HEK293 (cell line): ENCODE measurements around the gene SLC66A1.

Source experiments
- CTCF ChIA-PET: fragments of 350-600 bp; formaldehyde crosslinking; extraction: SDS; loops from one replicate; lab custom pipeline; 2021; ENCODE audit warnings: antibody characterized with exemption; lab: Yijun Ruan, JAX
- POLR2A ChIA-PET: fragments of 300-600 bp; formaldehyde crosslinking; extraction: SDS; loops from one replicate; lab custom pipeline; 2020; ENCODE audit warnings: antibody characterized with exemption, inconsistent platforms; lab: Yijun Ruan, JAX
- H3K27ac ChIP-seq: fragments of 200-500 bp; sonication (Bioruptor generic); 2 replicates; pipeline ENCODE4 v1.5.1; 2014; ENCODE audit warnings: low read depth, low read length, control low read depth, inconsistent platforms; ENCODE audit errors: extremely low read depth
- H3K36me3 ChIP-seq, 2 experiments: fragments of 200-500 bp in 1 of 2; sonication (Bioruptor generic) in 1 of 2; 1 replicate in 1 of 2; 2 replicates in 1 of 2; pipeline ENCODE4 v1.5.1; 2014 to 2017; ENCODE audit warnings: inconsistent platforms in 2 of 2, low read length in 2 of 2; ENCODE audit not compliant: control insufficient read depth in 2 of 2, insufficient read depth in 1 of 2
- H3K4me1 ChIP-seq: fragments of 200-500 bp; sonication (Bioruptor generic); 2 replicates; pipeline ENCODE4 v1.5.1; 2014; ENCODE audit warnings: mild to moderate bottlenecking, low read length, inconsistent platforms; ENCODE audit not compliant: control insufficient read depth, insufficient read depth
- H3K4me3 ChIP-seq: 2 replicates; pipeline ENCODE4 v1.5.1; 2011; ENCODE audit warnings: low read depth, mild to moderate bottlenecking, control low read depth, low read length, moderate library complexity
- H3K9me3 ChIP-seq: fragments of 200-500 bp; sonication (Bioruptor generic); 2 replicates; pipeline ENCODE4 v1.5.1; 2014; ENCODE audit warnings: low read depth, low read length, inconsistent platforms; ENCODE audit not compliant: control insufficient read depth, insufficient read depth
- ELK4 ChIP-seq: IDR thresholded peaks from 2 replicates; pipeline ENCODE4 v1.6.1; 2011; ENCODE audit warnings: mild to moderate bottlenecking, low read depth, low read length, borderline replicate concordance
- HIC1 ChIP-seq: fragments of 450-650 bp; formaldehyde crosslinking; IDR thresholded peaks from 2 replicates; pipeline ENCODE4 v1.5.1; 2016; ENCODE audit warnings: missing biosample characterization, missing genetic modification characterization
- IKZF3 ChIP-seq: fragments of 450-650 bp; IDR thresholded peaks from 2 replicates; pipeline ENCODE4 v1.5.0; 2018; ENCODE audit warnings: missing biosample characterization, mild to moderate bottlenecking, missing genetic modification characterization, moderate library complexity
- KLF10 ChIP-seq: fragments of 450-650 bp; IDR thresholded peaks from 2 replicates; pipeline ENCODE4 v1.5.1; 2018; ENCODE audit warnings: missing biosample characterization, mild to moderate bottlenecking, missing genetic modification characterization
- SCRT1 ChIP-seq: fragments of 450-650 bp; formaldehyde crosslinking; IDR thresholded peaks from 2 replicates; pipeline ENCODE4 v1.5.1; 2016; ENCODE audit warnings: missing biosample characterization, missing genetic modification characterization, borderline replicate concordance
- SCRT2 ChIP-seq: fragments of 450-650 bp; formaldehyde crosslinking; IDR thresholded peaks from 2 replicates; pipeline ENCODE4 v1.5.1; 2016; ENCODE audit warnings: missing biosample characterization, missing genetic modification characterization
- SETDB1 ChIP-seq: IDR thresholded peaks from one replicate; pipeline ENCODE4 v1.6.1; 2017; ENCODE audit warnings: mild to moderate bottlenecking, low read length, moderate library complexity, mixed read lengths; ENCODE audit not compliant: insufficient read length
- SP2 ChIP-seq: fragments of 450-650 bp; formaldehyde crosslinking; IDR thresholded peaks from 2 replicates; pipeline ENCODE4 v1.5.1; 2016; ENCODE audit warnings: missing biosample characterization, missing genetic modification characterization
- ZBTB1 ChIP-seq: fragments of 450-650 bp; formaldehyde crosslinking; IDR thresholded peaks from 2 replicates; pipeline ENCODE4 v1.5.1; 2016; ENCODE audit warnings: missing biosample characterization, missing genetic modification characterization
- ZFHX2 ChIP-seq: fragments of 450-650 bp; formaldehyde crosslinking; conservative IDR thresholded peaks from 2 replicates; pipeline ENCODE4 v1.5.1; 2016; ENCODE audit warnings: missing biosample characterization, missing genetic modification characterization
- ZFP37 ChIP-seq: fragments of 450-650 bp; formaldehyde crosslinking; IDR thresholded peaks from 2 replicates; pipeline ENCODE4 v1.5.1; 2016; ENCODE audit warnings: missing biosample characterization, missing genetic modification characterization
- ZNF16 ChIP-seq: fragments of 450-650 bp; formaldehyde crosslinking; IDR thresholded peaks from 2 replicates; pipeline ENCODE4 v1.5.1; 2016; ENCODE audit warnings: low read depth, missing biosample characterization, missing genetic modification characterization
- ZNF18 ChIP-seq: fragments of 450-650 bp; formaldehyde crosslinking; IDR thresholded peaks from 2 replicates; pipeline ENCODE4 v1.5.1; 2016; ENCODE audit warnings: missing biosample characterization, missing genetic modification characterization
- ZNF184 ChIP-seq: fragments of 450-650 bp; IDR thresholded peaks from 2 replicates; pipeline ENCODE4 v1.5.1; 2018; ENCODE audit warnings: missing biosample characterization, mild to moderate bottlenecking, missing genetic modification characterization
- ZNF223 ChIP-seq: fragments of 450-650 bp; formaldehyde crosslinking; IDR thresholded peaks from 2 replicates; pipeline ENCODE4 v1.5.1; 2016; ENCODE audit warnings: missing biosample characterization, missing genetic modification characterization
- ZNF239 ChIP-seq: fragments of 450-650 bp; formaldehyde crosslinking; IDR thresholded peaks from 2 replicates; pipeline ENCODE4 v1.5.1; 2016; ENCODE audit warnings: missing biosample characterization, missing genetic modification characterization
- ZNF266 ChIP-seq: fragments of 450-650 bp; formaldehyde crosslinking; IDR thresholded peaks from 2 replicates; pipeline ENCODE4 v1.5.1; 2016; ENCODE audit warnings: missing biosample characterization, missing genetic modification characterization, low read depth
- ZNF292 ChIP-seq: fragments of 450-650 bp; formaldehyde crosslinking; IDR thresholded peaks from 2 replicates; pipeline ENCODE4 v1.5.1; 2016; ENCODE audit warnings: low read depth, missing biosample characterization, missing genetic modification characterization, borderline replicate concordance
- ZNF518A ChIP-seq: fragments of 450-650 bp; formaldehyde crosslinking; conservative IDR thresholded peaks from 2 replicates; pipeline ENCODE4 v1.5.1; 2016; ENCODE audit warnings: low read depth, missing biosample characterization, missing genetic modification characterization
- ZNF529 ChIP-seq: fragments of 450-650 bp; formaldehyde crosslinking; IDR thresholded peaks from 2 replicates; pipeline ENCODE4 v1.5.1; 2017; ENCODE audit warnings: missing genetic modification characterization, missing biosample characterization; ENCODE audit not compliant: insufficient replicate concordance
- ZNF560 ChIP-seq: fragments of 450-650 bp; formaldehyde crosslinking; IDR thresholded peaks from 2 replicates; pipeline ENCODE4 v1.5.1; 2017; ENCODE audit warnings: missing biosample characterization, missing genetic modification characterization, borderline replicate concordance
- ZNF561 ChIP-seq: fragments of 450-650 bp; IDR thresholded peaks from 2 replicates; pipeline ENCODE4 v1.5.1; 2018; ENCODE audit warnings: missing biosample characterization, missing genetic modification characterization, borderline replicate concordance
- ZNF624 ChIP-seq: fragments of 450-650 bp; formaldehyde crosslinking; IDR thresholded peaks from 2 replicates; pipeline ENCODE4 v1.5.1; 2017; ENCODE audit warnings: missing biosample characterization, missing genetic modification characterization
- ZNF777 ChIP-seq: fragments of 450-650 bp; formaldehyde crosslinking; IDR thresholded peaks from 2 replicates; pipeline ENCODE4 v1.5.1; 2017; ENCODE audit warnings: missing biosample characterization, missing genetic modification characterization, borderline replicate concordance

Gene SLC66A1

GRCh38 chr1:19358710-19359109 is 46.6 kb downstream of the SLC66A1 start (continued):
- no peak for TF ChIP-seq ZNF518A (tag by site-specific recombination)
- TF ChIP-seq ZFP37, result no peak
- TF ChIP-seq, all 188 proteins: peak for 0

- POLR2A ChIA-PET, result no interaction called here
- Histone ChIP-seq H3K9me3 (no peaks in the 10 kb centered on the region), H3K27ac (no peak overlapping the region), H3K36me3 (peaks cover 0 to 39% of the 10 kb centered on the region in 2 experiments; a peak in 2 of 3 replicates), H3K4me1 (no peaks in the 10 kb centered on the region), H3K4me3 (no peak overlapping the region)
- no peak for TF ChIP-seq KLF10 (tag by site-specific recombination)
- TF ChIP-seq SP2, result no peak
- TF ChIP-seq ZNF184 (tag by site-specific recombination), result no peak
- TF ChIP-seq ZNF292 (tag by site-specific recombination), result no peak
- TF ChIP-seq ZFHX2 (tag by site-specific recombination), result no peak
- no peak for TF ChIP-seq ZNF777 (tag by site-specific recombination)
- TF ChIP-seq ZNF16 (tag by site-specific recombination), result no peak
- TF ChIP-seq ZNF529 (tag by site-specific recombination), result no peak
- no peak for TF ChIP-seq ELK4
- TF ChIP-seq SCRT1, result 0 out of 2 replicates have a peak, but pooled peaks have one; percentile 21
- no peak for TF ChIP-seq ZNF266 (tag by site-specific recombination)
- no peak for TF ChIP-seq ZNF560 (tag by site-specific recombination)
- peak; percentile 56; the same call in 1 of the 2 replicates for TF ChIP-seq SCRT2 (tag by site-specific recombination)
- TF ChIP-seq ZNF624 (tag by site-specific recombination), result no peak
- CTCF ChIA-PET, result no interaction called here
These were observed 47.2 kb downstream of the SLC66A1 start for GRCh38 chr1:19359357-19359756.

- H3K27ac ChIP-seq, result no peak overlapping the region
- ChIA-PET POLR2A (no interaction called here), CTCF (interaction anchor here (1.2 kb wide), 1 partner anchor 18 kb away, joined by 3 read pairs; no protein-coding TSS in a partner anchor)
- H3K36me3 ChIP-seq, result peaks cover 3 to 37% of the 10 kb centered on the region in 2 experiments; a peak in 2 of 3 replicates
- no peaks in the 10 kb centered on the region for H3K9me3 ChIP-seq
- no peak overlapping the region for H3K4me3 ChIP-seq
- no peaks in the 10 kb centered on the region for H3K4me1 ChIP-seq
- no peak for TF ChIP-seq IKZF3 (tag by site-specific recombination)
- no peak for TF ChIP-seq ZNF223 (tag by site-specific recombination)
- TF ChIP-seq ZNF561 (tag by site-specific recombination), result no peak
- no peak for TF ChIP-seq SETDB1
- TF ChIP-seq HIC1, result no peak
- TF ChIP-seq ZNF239 (tag by site-specific recombination), result no peak
- TF ChIP-seq ZNF18, result no peak
- TF ChIP-seq ZBTB1 (tag by site-specific recombination), result no peak
These were observed 47.9 kb downstream of the SLC66A1 start for GRCh38 chr1:19360016-19360415.
